Stimulated activated naive CD8-positive, alpha-beta T cell treated with anti-CD3 and anti-CD28 coated beads, Interleukin-15, amount 100 ng/mL, for 72 hours (primary cell): ENCODE data around the gene KRTAP27-1.

Experiments
- ATAC-seq: fragments of 150-1000 bp; cut with Tn5 transposase; 2 replicates; pipeline ENCODE4 v1.10.0; 2021; ENCODE audit warnings: mild to moderate bottlenecking, moderate library complexity
- DNase-seq, 2 donors: peaks; one replicate each; pipeline ENCODE4 v3.0.0; 2021 to 2022
- H3K27ac Mint-ChIP-seq, 2 donors: one replicate each; pipeline ENCODE4 v1.8.0; 2022; ENCODE audit warnings: mild to moderate bottlenecking in 2 of 2, mixed read lengths in 2 of 2, moderate library complexity in 2 of 2
- H3K27me3 Mint-ChIP-seq: one replicate; pipeline ENCODE4 v1.8.0; 2022; ENCODE audit warnings: mixed read lengths
- H3K4me1 Mint-ChIP-seq: one replicate; pipeline ENCODE4 v1.8.0; 2022; ENCODE audit warnings: mild to moderate bottlenecking, mixed read lengths
- H3K4me3 Mint-ChIP-seq, 2 donors: one replicate each; pipeline ENCODE4 v1.8.0; 2022; ENCODE audit warnings: mild to moderate bottlenecking in 2 of 2, mixed read lengths in 2 of 2, moderate library complexity in 1 of 2
- H3K9me3 Mint-ChIP-seq, 2 donors: one replicate each; pipeline ENCODE4 v1.8.0; 2022; ENCODE audit warnings: mixed read lengths in 2 of 2

The KRTAP27-1 gene

GRCh38 chr21:30329203-30329875, 8.2 kb downstream of the KRTAP27-1 start:
- H3K4me1 Mint-ChIP-seq, result no peaks in the 10 kb centered on the region
- no peaks in the 10 kb centered on the region for H3K9me3 Mint-ChIP-seq
- H3K4me3 Mint-ChIP-seq, result no peak overlapping the region
- no peak for DNase-seq
- ATAC-seq, result no peak
- peaks cover 11% of the 10 kb centered on the region for H3K27me3 Mint-ChIP-seq
- no peak overlapping the region for H3K27ac Mint-ChIP-seq

- DNase-seq (no peak), ATAC-seq (no peak)
- H3K9me3 Mint-ChIP-seq, result no peaks in the 10 kb centered on the region
- H3K4me3 Mint-ChIP-seq, result no peak overlapping the region
- no peak overlapping the region for H3K27ac Mint-ChIP-seq
- H3K4me1 Mint-ChIP-seq, result no peaks in the 10 kb centered on the region
- peaks cover 22% of the 10 kb centered on the region for H3K27me3 Mint-ChIP-seq
Measured at GRCh38 chr21:30326390-30326789, 11.1 kb downstream of the KRTAP27-1 start.

- no peaks in the 10 kb centered on the region for H3K9me3 Mint-ChIP-seq
- ATAC-seq (no peak), DNase-seq (no peak)
- H3K27me3 Mint-ChIP-seq, result peaks cover 20% of the 10 kb centered on the region
- H3K4me1 Mint-ChIP-seq, result no peaks in the 10 kb centered on the region
- H3K27ac Mint-ChIP-seq, result no peak within 1 kb of the TSS
- no peak within 1 kb of the TSS for H3K4me3 Mint-ChIP-seq
Measured at GRCh38 chr21:30320215-30320614, 17.3 kb downstream of the KRTAP27-1 start, which contains the start of gene KRTAP26-1. TSS of gene KRTAP26-1 (minus strand) at chr21:30320315. CDS start at chr21:30320035, 280 bp downstream.

- no peaks in the 10 kb centered on the region for H3K9me3 Mint-ChIP-seq
- no peaks in the 10 kb centered on the region for H3K27me3 Mint-ChIP-seq
- no peak for ATAC-seq
- no peak overlapping the region for H3K27ac Mint-ChIP-seq
- no peaks in the 10 kb centered on the region for H3K4me1 Mint-ChIP-seq
- H3K4me3 Mint-ChIP-seq, result no peak overlapping the region
- no peak for DNase-seq
Measured at GRCh38 chr21:30315701-30316100, 21.8 kb downstream of the KRTAP27-1 start.

- no peak overlapping the region for H3K4me3 Mint-ChIP-seq
- H3K9me3 Mint-ChIP-seq, result peaks cover 0 to 5% of the 10 kb centered on the region in 2 donors
- H3K4me1 Mint-ChIP-seq, result no peaks in the 10 kb centered on the region
- no peak overlapping the region for H3K27ac Mint-ChIP-seq
- DNase-seq (no peak), ATAC-seq (no peak)
- no peaks in the 10 kb centered on the region for H3K27me3 Mint-ChIP-seq
Measured at GRCh38 chr21:30306884-30307283, 30.6 kb downstream of the KRTAP27-1 start.

GRCh38 chr21:30305136-30305535, 32.4 kb downstream of the KRTAP27-1 start:
- H3K27ac Mint-ChIP-seq, result no peak overlapping the region
- no peaks in the 10 kb centered on the region for H3K27me3 Mint-ChIP-seq
- H3K4me3 Mint-ChIP-seq, result no peak overlapping the region
- DNase-seq, result no peak
- peaks cover 0 to 8% of the 10 kb centered on the region in 2 donors for H3K9me3 Mint-ChIP-seq
- no peak for ATAC-seq
- no peaks in the 10 kb centered on the region for H3K4me1 Mint-ChIP-seq

- Mint-ChIP-seq H3K4me1 (no peaks in the 10 kb centered on the region), H3K27ac (no peak within 1 kb of the TSS), H3K9me3 (no peaks in the 10 kb centered on the region), H3K27me3 (no peaks in the 10 kb centered on the region), H3K4me3 (no peak within 1 kb of the TSS)
- ATAC-seq (no peak), DNase-seq (no peak)
Measured at GRCh38 chr21:30289215-30289614, 48.3 kb downstream of the KRTAP27-1 start, which contains the start of gene KRTAP25-1. TSS of gene KRTAP25-1 (minus strand) at chr21:30289514. CDS start at chr21:30289490, 24 bp downstream.
